MCF 10A (cell line): ENCODE data around the gene GPSM3. TPM values are rescaled to one million over a fixed set of nuclear protein-coding genes. Genes with fewer than 3 reads are reported as not detected.

Source experiments
- BruUV-seq: library from RNA; stranded (reverse); fragments of 400-500 nt; replicated peaks from 2 replicates; lab custom pipeline; 2021; lab: Mats Ljungman, UMichigan
- CTCF ChIA-PET: fragments of 300-600 bp; sonication (Branson Sonifier 250); formaldehyde crosslinking; extraction: SDS; loops from one replicate; lab custom pipeline; 2021; ENCODE audit warnings: antibody characterized with exemption, inconsistent platforms; lab: Yijun Ruan, JAX
- POLR2A ChIA-PET: fragments of 300-600, 350-650 bp; sonication (Branson Sonifier 250); formaldehyde crosslinking; extraction: SDS; loops from one replicate; lab custom pipeline; 2020; ENCODE audit warnings: antibody characterized with exemption, inconsistent platforms; lab: Yijun Ruan, JAX
- DNase-seq: peaks from one replicate; pipeline ENCODE4 v3.0.0-alpha.2; 2018; ENCODE audit not compliant: unreplicated experiment
- H3K27ac Mint-ChIP-seq: one replicate; pipeline ENCODE4 v1.8.0; 2022; ENCODE audit warnings: mild to moderate bottlenecking, low read depth, mixed read lengths; ENCODE audit not compliant: unreplicated experiment
- H3K27me3 Mint-ChIP-seq: one replicate; pipeline ENCODE4 v1.8.0; 2022; ENCODE audit warnings: mixed read lengths; ENCODE audit not compliant: insufficient read depth, unreplicated experiment
- H3K36me3 Mint-ChIP-seq: one replicate; pipeline ENCODE4 v1.8.0; 2022; ENCODE audit warnings: mild to moderate bottlenecking, moderate library complexity, mixed read lengths; ENCODE audit not compliant: insufficient read depth, unreplicated experiment
- H3K4me1 Mint-ChIP-seq: one replicate; pipeline ENCODE4 v1.8.0; 2022; ENCODE audit warnings: mixed read lengths; ENCODE audit not compliant: insufficient read depth, unreplicated experiment
- H3K4me3 Mint-ChIP-seq: one replicate; pipeline ENCODE4 v1.8.0; 2022; ENCODE audit warnings: mild to moderate bottlenecking, moderate library complexity, mixed read lengths; ENCODE audit not compliant: unreplicated experiment
- H3K9me3 Mint-ChIP-seq: one replicate; pipeline ENCODE4 v1.8.0; 2022; ENCODE audit warnings: mixed read lengths; ENCODE audit not compliant: unreplicated experiment
- CTCF ChIP-seq: fragments of 200-600 bp; IDR thresholded peaks from one replicate; pipeline ENCODE4 v1.8.0; 2022; ENCODE audit warnings: antibody characterized with exemption, mild to moderate bottlenecking; ENCODE audit not compliant: unreplicated experiment
- intact Hi-C: fragments of 100-400 bp; cut with micrococcal nuclease; formaldehyde crosslinking; loops from 2 replicates; pipeline ENCODE4 v1.14.1; 2022
- total RNA-seq: library from RNA; stranded (reverse); gene quantifications from 2 replicates; pipeline ENCODE4 v1.2.3, GENCODE V29; 2022

Gene GPSM3
- total RNA-seq, 1 experiment from 2014 or later, result 0.84 TPM

DNA sequence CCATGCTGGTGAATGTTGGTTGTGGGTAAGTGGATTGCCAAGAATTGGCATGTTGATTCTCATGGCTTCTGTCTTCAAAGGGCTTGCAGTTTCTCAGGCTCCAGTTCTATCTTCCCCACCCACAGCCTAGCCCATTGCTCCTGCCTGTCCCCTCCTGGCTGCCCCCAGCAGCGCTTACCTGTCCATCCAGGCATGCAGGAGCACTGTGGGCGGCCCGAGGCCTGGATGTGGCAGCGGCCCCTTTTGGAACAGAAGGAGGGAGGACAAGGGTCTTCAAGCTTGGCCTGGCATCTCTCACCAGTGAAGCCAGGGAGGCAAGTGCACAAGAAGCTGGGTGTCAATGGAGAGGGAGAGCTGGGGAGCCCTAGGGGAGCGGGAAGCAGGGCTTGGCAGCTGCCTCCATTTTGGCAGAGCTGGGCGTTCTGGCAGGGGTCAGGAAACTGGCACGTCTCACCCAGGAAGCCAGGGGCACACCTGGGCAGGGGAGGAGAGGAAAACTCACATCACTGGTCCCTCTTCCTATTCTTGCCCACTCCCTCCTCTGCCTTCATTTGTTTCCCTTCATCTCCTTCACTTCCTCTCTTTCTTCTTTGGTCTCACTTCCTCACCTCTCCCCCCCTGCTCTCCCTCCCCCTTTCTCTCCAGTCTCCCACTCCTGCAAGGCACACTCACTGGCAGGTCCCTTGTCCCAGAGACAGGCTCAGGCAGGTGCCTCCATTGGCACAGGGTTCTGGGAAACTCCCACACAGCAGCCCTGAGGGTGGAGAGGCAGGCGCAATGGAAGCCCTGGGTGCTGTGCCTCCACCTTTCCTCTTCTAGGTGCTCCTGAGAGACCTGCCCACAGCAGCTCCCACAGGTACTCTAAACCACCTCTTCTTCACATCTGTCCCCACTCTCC lies 30.1 kb upstream of the GPSM3 start:
- Mint-ChIP-seq H3K4me1 (peaks cover 5% of the 10 kb centered on the region), H3K9me3 (no peaks in the 10 kb centered on the region), H3K4me3 (no peak overlapping the region), H3K36me3 (no peaks in the 10 kb centered on the region), H3K27ac (no peak overlapping the region), H3K27me3 (peaks cover 48% of the 10 kb centered on the region)
- BruUV-seq, result no TSS peak
- TF ChIP-seq CTCF, result no peak
- ChIA-PET CTCF (interaction anchor here (0.7 kb wide), 1 partner anchor 23 kb away, joined by 4 read pairs; no protein-coding TSS in a partner anchor), POLR2A (interaction anchor here (0.6 kb wide), 1 partner anchor 202 kb away, joined by 3 read pairs; no protein-coding TSS in a partner anchor)
- intact Hi-C loops, result no loop called here
- DNase-seq, result peak; percentile 26

GRCh38 chr6:32220021-32220420 lies 27.6 kb upstream of the GPSM3 start:
- no peak for DNase-seq
- no TSS peak for BruUV-seq
- Mint-ChIP-seq H3K27ac (no peak overlapping the region), H3K36me3 (no peaks in the 10 kb centered on the region), H3K27me3 (peaks cover 71% of the 10 kb centered on the region), H3K9me3 (no peaks in the 10 kb centered on the region), H3K4me1 (peaks cover 5% of the 10 kb centered on the region), H3K4me3 (no peak overlapping the region)
- no peak for TF ChIP-seq CTCF
- ChIA-PET CTCF (no interaction called here), POLR2A (no interaction called here)
- intact Hi-C loops, result no loop called here

GRCh38 chr6:32218167-32218566 lies 25.7 kb upstream of the GPSM3 start:
- no peaks in the 10 kb centered on the region for H3K4me1 Mint-ChIP-seq
- intact Hi-C loops, result no loop called here
- ChIA-PET POLR2A (interaction anchor here (0.6 kb wide), 1 partner anchor 127 kb away, joined by 3 read pairs; no protein-coding TSS in a partner anchor), CTCF (no interaction called here)
- no peak overlapping the region for H3K4me3 Mint-ChIP-seq
- no peak for TF ChIP-seq CTCF
- H3K27me3 Mint-ChIP-seq, result peaks cover 71% of the 10 kb centered on the region
- no peak for DNase-seq
- H3K36me3 Mint-ChIP-seq, result no peaks in the 10 kb centered on the region
- no TSS peak for BruUV-seq
- no peaks in the 10 kb centered on the region for H3K9me3 Mint-ChIP-seq
- H3K27ac Mint-ChIP-seq, result no peak overlapping the region

DNA sequence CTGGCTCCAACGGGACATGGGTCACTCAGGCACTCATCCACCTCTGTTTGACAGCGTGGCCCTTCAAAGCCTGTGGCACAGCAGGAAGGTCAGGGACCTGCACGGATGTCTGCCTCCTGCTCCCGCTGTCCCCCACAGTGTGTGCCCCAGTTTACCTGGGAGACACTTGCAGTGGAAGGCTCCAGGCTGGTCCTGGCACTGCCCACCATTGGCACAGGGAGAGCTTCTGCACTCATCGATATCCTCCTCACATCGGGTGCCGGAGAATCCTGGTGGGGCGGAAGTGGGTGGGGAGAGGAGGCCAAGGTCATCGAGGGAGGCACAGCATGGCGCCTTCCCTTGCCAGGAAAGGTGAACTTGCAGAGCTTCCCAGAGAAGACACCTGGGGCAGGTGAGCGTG lies 24.6 kb upstream of the GPSM3 start:
- DNase-seq, result no peak
- H3K27ac Mint-ChIP-seq, result no peak overlapping the region
- intact Hi-C loops, result no loop called here
- BruUV-seq, result no TSS peak
- H3K9me3 Mint-ChIP-seq, result no peaks in the 10 kb centered on the region
- H3K4me3 Mint-ChIP-seq, result no peak overlapping the region
- POLR2A ChIA-PET, result interaction anchor here (0.6 kb wide), 1 partner anchor 678 kb away, joined by 3 read pairs; no protein-coding TSS in a partner anchor
- H3K36me3 Mint-ChIP-seq, result no peaks in the 10 kb centered on the region
- H3K27me3 Mint-ChIP-seq, result peaks cover 61% of the 10 kb centered on the region
- H3K4me1 Mint-ChIP-seq, result peaks cover 6% of the 10 kb centered on the region
- CTCF ChIA-PET, result no interaction called here
- TF ChIP-seq CTCF, result no peak
